Measurements from ENCODE around the gene NDOR1.
"Not testable (repeated sequence)": the region's sequence is repeated elsewhere in the genome, so short reads cannot be mapped to it uniquely, and the experiment has no call there.

NDOR1 gene

DNA sequence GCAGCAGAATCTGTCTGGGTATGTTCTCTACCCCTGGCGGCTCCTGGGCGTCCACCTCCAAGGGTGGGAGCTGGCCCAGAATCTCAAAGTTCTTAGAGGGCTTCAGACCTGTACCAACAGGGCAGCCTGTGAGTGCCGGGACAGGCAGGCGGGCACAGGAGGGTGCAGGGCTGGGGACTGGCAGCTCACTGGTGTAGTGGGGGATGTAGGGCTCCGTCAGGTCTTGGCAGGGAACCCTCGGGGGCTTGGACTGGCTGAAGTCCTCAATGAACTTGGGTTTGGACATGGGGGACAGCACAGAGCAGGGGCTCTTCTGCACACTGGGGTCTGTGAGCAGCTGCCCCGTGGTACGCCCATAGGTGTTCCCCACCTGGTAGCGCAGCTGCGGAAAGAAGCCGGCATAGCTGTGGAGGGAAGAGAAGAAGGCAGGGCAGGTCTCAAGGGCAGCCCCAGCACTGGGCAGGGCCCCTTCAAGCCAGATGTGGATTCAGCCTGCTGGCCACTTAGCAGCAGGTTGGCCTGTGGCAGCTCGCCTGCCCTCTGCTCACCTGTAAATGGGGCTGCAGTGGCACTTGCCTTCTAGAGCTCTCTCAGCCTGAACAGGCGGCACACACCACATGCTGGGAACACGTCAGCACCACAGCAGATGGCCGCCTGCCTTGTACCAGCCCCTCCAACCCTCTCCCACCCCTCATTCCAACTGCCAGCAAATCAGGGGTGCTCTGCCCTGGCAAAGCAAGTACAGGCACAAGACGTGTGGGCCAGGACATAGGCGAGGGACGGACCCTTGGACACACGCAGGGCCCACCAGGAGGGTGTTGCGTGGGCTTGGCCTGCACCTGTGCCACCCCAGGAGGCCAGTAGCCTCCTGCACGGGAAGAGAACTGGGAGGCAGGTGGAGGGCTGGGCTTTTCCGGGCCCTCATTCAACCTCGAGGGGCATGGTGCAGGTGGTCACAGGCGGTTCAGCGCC lies 40.2 kb downstream of the NDOR1 start:
- no peak for DNase-seq

DNA sequence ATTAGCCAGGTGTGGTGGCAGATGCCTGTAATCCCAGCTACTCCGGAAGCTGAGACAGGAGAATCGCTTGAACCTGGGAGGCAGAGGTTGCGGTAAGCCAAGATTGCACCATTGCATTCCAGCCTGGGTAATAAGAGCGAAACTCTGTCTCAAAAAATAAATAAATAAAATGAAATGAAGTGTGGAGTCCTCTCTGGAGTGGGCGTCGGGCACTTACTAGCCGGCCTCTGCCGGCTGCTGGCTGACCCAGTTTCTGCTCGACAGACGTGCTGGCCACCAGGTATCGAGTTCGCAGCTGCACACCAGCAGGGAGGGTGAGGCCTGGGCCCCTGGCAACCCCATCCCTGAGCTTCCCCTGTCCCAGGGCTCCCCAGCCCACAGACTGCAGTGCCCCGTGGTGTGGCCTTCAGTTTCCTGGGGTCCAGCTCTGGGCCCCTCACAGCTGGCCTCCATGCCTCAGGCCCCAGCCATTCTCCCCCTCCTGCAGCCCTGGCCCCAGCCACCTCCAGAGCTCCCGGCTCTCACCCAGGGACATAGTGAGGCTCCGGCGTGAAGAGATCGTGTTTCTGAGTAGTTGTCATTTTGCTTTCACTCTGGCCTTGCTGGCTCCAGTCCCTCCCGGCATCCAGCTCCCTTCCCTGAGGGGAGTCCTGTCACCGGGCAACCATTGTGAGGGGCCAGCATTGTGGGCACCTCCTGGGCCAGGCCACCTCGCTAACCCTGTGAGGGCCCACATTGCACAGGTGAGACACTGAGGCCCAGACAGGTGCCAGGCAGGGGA lies 41.8 kb downstream of the NDOR1 start:
- DNase-seq, result no peak

DNA sequence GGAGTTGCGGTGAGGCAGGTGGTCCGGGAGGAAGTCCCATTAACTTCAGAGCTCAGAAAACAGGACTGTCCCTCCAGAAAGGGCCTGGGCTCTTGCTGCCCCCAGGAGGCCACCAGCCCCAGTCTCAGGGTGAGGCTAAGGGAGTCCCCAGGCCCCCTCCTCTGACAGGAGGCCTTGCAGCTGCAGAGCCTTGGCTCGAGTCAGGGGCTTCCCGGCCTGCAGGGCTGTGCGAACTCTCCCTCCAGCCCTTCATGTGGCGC lies 42.3 kb downstream of the NDOR1 start:
- DNase-seq, result no peak

DNA sequence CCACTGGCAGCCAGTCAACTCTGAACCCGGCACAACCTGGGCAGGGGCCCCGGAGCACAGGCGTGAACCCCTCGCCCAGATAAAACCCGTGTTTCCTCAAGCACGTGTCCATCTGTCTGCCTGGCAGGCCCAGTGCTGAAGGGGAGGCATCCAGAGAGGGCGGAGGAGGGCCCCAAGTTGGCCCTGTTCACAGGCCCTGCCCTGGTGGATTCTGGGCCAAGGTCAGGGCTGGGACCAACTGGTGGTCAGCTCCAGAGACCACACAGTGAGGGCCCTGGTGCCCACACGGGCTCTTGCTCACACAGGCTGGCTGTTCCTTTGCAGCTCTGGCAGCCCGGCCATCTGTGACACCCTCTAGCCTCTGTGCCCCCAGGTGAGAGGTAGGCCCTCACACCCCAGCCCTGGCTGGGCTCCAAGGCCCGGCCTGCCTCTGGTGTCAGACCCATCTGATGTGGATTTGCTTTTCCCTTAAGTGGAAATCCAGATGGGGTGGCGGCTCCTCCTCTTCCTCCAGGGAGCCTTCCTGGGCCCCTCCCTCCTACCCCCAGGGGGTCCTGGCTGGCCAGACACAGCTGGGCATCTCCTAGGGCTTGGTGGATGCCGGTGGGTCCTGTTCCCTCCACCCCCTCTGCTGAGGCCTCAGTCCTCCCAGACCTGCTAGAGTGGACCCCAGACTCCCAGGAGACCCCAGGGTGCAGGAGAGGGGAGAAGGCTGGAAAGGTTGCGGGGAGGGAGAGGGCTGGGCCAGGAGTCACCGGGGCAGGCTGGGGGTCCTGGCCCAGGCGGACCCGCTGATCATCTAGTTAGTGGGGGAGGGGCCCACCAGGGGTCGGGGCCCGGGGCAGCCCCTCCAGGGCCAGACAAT lies 45.1 kb downstream of the NDOR1 start:
- DNase-seq, result no peak

DNA sequence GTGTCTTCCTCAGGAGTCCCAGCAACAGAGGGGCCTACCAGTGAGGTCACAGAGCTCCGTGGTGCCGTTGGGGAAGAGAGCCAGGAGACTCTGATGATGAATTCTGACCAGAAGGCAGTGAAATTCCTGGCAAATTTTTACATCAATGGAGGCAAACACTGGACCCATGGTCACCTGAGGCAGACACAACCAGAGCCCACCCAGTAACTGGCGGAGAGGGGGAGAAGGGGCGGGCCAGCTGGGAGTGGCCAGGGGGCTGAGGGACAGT lies 45.6 kb downstream of the NDOR1 start, which contains the start of gene STPG3:
TSS of gene STPG3 (plus strand) at position 93 of the 268 bp plus-strand sequence. CDS start at position 94, 1 bp downstream.
- no peak for DNase-seq

DNA sequence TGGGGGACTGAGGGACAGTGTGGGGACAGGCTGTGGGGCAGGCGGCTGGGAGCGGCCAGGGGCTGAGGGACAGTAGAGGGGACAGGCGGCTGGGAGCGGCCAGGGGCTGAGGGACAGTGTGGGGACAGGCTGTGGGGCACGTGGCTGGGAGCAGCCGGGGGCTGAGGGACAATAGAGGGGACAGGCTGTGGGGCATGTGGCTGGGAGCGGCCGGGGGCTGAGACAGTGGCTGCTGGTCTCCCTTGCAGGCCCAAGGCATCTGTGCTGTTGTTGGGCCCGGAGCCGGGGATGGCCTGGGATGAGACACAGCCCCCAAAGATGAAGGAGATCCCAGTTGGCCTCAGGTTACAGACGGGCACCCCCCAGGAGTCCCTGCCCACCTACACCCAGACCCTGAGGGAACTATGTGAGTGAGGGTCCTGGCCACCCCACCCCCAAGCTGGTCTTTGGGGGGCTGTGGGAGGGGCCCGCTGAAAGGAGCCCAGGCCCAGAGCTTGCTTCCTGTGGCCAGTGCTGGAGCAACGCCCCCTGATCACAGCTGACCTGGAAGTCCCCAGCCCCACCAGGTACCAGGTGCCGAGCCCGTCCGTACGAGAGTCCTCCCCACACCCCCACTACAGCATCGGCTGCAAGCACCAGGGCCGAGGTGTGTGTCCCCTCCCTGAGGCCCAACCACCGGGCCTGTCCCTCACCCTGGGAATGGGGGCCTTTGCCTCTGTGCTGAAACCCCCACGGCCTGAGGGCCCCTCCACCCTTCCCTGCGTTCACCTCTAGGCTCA lies 46.2 kb downstream of the NDOR1 start:
- DNase-seq, result no peak

DNA sequence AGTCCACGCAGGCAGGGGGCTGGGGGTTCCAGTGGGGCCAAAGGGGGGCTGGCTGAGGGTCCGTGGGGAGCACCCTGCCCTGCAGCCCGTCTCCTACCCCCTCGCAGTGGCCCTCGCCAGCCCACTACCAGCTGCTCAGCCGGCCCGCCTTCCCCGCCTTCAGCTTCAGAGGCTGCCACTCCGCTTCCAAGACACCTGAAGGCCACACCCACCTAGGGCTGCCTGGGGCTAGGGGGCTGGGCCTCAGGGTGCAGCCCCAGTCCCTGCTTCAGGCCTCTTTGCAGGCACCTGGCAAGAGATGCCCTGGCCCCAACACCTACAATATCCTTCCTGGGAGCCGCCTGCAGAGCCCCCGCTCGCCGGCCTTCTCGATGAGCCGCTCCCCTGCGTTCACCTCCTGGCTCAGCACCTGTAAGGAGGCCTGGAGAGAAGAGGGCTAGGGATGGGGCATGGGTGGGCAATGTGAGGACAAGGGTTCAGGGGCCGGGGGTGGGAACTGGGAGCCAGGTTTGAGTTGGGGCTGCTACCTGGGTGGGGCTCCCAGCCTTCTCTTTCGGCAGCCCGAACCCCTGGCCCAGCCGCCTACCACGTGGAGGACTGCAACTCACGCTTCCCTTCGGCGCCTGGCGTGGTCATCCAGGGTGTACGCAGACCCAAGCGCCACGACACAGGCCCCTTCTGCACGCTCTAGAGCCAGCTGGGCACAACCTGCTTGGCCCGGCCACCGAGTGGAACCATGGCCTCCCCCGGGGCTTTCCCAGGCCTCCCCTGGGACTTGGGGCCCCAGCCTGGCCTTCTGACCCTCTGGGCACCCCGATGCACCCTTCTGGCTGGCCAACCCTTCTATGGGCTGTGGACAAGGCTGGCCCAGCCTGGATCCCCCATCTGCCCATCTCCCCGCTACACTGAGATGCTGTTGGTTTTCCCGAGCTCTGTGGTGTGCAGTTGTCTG lies 47.3 kb downstream of the NDOR1 start:
- no peak for DNase-seq

DNA sequence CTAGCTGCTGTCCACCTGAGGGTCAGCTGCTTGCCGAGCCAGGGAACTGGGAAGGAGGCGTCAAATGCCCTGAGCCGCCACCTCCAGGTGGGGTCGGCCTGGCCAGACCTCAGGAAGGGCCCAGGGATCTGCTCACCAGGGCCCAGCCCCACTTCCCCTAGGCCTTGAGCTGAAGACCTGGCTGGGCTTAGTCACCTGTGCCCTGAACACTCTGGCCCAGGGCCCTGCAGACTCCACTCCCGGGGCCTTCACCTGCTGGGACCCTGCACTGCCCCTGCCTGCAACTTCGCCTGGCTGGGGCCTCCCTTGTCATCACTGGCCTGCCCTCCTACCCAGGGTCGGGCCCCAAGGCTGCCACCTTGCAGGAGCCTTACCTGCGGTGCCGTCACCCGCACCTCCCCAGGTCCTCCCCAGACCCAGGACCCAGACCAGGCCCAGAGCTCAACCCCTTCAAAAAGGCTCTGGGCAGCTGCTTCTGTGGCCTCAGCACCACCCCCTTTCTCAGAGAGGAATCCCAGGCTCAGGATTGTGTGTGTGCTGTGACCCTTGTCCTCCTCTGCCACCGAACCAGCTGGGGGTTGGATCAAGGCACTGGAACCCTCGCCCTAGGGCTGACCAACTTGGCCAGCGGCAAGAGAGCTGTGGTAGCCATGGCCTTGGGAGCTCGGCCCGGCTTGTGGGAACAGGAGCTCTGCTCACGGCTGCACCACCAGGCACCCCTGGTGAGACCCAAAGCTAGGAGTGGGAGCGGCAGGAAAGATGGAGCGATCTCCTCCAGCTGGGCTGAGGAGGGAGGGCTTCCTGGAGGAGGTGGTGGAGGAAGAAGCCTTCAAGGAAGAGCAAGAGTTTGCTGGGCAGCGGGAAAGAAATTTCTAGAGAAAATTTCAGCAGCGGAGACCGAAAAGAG lies 48.5 kb downstream of the NDOR1 start:
- no peak for DNase-seq

DNA sequence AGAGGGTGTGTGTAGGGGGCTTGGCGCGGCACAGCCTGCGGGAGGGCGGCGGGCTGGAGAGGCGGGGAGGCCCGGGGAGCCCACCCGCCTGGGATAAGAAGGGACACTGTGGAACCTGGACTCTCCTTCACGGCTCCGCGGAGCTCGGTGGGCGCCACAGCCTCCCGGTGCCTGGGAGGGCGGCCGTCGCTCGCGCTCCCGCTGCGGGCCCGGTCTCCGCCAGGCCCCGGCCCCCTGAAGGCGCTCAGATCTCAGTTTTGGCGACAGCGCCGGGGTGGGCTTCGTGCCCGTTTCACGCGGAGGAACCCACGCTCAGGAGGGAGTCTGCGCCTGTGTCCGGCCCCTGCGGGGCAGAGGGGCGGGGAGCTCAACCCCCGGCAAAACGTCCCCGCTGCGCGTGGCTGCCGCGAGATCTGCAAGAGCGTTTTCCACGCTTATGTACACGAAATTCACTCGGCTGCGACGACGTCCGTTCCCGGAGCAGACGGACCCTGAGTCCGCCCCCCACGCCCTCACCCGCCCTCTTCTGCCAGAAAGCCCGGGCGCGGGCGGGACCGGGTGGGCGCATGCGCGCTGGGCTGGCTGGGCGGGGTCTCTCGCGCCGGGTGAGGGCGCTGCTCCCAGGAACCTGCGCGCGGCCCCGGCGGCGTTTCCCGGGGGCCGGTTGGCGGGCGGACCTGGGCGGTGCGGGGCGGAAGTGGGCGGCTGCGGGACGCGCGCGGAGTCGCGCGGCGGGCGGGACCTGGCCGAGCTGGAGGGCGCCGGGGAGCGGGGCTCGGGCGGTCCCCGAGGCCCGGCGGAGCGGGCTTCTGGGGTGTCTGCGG lies 49.3 kb downstream of the NDOR1 start, which contains the start of gene NELFB:
TSS of gene NELFB (plus strand) at position 704 of the 824 bp plus-strand sequence.
- DNase-seq, result peak; percentile 97

DNA sequence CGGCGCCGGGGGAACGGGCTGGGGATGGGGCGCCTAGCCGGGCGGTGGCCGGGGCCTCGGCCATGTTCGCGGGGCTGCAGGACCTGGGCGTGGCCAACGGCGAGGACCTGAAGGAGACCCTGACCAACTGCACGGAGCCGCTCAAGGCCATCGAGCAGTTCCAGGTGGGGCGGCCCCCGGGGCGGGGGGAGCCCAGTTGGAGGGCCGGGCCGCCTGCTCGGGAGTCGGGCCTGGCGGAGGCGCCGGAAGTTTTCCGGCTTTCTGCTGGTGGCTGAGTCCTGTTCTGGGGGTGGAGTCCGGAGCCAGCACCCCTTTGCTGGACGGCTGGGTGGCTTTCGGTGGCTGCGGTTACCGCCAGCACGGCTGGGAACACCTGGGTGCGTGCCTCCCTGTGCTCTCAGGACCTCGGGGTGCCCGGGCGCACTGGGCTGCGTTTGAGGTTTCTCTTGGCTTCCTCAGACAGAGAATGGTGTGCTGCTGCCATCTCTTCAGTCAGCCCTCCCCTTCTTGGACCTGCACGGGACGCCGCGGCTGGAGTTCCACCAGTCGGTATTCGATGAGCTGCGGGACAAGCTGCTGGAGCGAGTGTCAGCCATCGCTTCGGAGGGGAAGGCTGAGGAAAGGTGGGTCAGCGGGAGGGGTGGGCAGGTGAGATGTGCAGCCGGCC lies 50.1 kb downstream of the NDOR1 start:
- DNase-seq, result no peak

DNA sequence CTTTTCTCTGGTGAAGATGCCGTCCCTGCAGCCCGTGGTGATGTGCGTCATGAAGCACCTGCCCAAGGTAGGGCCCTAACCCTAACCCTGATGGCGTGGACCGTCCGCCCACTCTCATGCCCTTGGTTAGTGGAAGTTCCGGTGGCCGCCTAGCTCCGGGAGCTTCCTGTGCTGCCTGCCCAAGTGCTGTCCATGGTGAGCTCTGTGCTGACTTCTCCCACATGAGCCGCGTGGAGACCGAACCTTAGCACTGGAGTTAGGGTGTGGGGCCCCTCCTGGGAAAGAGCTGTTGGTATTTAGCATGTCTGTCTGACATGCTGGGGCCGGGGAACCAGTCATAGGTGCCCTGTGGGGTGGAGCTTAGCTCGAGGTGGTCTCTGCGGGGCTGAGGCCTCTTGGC lies 50.9 kb downstream of the NDOR1 start:
- DNase-seq, result no peak

DNA sequence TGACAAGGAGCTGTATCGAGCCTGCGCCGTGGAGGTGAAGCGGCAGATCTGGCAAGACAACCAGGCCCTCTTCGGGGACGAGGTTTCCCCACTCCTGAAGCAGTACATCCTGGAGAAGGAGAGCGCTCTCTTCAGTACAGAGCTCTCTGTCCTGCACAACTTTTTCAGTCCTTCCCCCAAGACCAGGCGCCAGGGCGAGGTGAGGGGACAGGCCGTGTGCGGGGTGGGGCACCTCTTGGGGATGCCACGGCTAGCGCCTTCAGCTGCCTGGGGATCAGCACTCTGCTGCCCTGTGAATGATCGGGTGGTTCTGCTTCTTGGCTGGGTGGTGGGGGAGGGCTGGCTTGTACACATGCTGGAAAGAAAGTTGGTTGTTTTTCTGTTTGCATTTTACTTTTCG lies 51.4 kb downstream of the NDOR1 start:
- no peak for DNase-seq

DNA sequence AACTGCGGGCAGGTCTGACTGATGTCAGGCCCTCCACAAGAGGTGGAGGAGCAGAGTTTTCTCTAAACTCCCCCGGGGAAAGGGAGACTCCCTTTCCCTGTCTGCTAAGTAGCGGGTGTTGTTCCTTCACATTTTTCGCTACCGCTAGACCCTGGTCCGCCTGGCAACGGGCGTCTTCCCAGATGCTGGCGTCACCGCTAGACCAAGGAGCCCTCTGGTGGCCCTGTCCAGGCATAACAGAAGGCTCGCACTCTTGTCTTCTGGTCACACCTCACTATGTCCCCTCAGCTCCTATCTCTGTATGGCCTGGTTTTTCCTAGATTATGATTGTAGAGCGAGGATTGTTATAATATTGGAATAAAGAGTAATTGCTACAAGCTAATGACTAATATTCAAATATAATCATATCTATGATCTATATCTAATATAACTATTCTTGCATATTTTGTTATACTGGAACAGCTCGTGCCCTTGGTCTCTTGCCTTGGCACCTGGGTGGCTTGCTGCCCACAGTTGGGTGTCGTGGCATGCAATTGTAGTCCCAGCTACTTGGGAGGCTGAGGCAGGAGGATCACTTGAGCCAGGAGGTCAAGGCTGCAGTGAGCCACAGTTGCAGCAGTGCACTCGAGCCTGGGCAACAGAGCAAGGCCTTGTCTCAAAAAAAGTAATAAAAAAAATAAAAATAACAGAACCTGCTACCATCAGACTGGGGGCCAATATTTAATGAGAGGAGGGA lies 56.8 kb downstream of the NDOR1 start:
- DNase-seq, result not testable (repeated sequence)

DNA sequence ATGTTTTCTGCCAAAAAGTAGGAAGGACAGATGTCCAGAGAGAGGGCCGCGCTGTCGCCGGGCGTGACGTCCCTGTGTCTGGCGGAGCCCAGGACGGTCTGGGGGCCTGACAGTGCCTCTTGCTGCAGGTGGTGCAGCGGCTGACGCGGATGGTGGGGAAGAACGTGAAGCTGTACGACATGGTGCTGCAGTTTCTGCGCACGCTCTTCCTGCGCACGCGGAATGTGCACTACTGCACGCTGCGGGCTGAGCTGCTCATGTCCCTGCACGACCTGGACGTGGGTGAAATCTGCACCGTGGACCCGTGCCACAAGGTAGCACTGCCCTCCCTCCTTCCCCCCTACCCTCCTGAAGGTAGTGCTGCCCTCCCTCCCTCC lies 57.4 kb downstream of the NDOR1 start:
- DNase-seq, result no peak

DNA sequence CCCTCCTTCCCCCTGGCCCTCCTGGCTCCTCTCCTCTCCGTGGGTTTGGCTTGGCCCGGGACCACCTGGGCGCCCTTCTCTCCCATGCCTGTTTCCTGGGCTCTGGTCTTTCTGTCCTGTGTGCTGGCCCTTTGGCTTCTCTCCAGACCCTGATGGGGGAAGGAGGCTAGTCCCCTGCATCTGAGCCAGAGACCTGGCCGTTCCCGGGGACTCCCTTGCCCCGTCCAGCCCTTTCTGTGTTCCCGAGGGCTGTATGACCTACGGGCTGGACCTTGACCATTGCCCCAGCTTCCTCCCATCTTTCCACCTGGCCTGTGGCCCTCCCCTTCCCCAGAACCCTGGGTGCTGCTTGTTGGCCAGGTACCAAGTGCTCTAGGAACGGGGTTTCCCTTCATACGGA lies 58.0 kb downstream of the NDOR1 start:
- DNase-seq, result no peak

DNA sequence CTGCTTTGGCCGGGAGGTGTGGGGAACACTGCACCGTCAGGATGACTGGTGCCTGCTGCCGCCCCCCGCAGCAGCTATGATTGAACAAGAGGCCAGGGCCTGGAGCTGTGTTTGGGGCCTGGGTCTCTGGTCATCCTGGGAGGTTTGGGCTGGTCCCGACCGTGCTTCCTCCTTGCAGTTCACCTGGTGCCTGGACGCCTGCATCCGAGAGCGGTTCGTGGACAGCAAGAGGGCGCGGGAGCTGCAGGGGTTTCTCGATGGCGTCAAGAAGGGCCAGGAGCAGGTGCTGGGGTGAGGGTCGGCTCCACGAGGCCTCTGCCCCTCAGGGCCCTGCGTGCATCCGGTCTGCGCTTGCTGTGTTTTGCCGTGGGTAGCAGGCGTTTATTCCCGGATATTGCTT lies 58.6 kb downstream of the NDOR1 start:
- DNase-seq, result no peak

DNA sequence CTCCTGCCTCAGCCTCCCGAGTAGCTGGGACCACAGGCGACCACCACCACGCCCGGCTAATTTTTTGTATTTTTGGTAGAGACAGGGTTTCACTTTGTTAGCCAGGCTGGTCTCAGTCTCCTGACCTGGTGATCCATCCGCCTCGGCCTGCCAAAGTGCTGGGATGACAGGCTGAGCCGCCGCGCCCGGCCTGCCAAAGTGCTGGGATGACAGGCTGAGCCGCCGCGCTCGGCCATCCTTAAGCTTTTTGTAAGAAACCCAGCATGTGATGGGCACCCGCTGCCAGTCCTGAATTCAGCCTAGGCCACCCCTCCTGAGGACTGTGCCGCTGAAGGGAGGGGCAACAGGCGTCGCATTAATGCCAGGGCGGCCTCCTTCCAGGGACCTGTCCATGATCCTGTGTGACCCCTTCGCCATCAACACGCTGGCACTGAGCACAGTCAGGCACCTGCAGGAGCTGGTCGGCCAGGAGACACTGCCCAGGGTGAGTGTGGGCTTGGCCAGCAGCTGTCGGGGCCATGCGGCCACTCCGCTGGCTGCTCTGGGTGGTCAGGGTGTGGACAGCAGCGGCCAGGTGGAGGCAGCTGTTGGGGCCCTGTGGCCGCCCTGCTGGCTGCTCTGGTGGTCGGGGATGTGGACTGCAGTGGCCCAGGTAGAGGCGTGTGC lies 60.1 kb downstream of the NDOR1 start:
- DNase-seq, result no peak

DNA sequence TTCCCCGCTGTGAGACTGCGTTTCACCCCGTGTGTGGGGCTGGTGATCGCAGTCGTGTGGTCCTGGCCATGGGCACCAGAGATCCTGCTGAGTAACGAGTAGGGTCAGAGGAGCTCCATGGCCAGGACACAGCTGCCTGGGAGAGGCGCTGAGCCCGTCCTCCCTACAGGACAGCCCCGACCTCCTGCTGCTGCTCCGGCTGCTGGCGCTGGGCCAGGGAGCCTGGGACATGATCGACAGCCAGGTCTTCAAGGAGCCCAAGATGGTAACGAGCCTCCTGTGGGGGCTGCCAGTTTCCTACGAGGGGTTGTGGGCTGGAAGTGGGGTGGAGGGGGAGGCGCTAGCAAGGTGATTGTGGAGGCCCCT lies 60.6 kb downstream of the NDOR1 start:
- no peak for DNase-seq

Measured in activated CD8-positive, alpha-beta memory T cell treated with anti-CD3 and anti-CD28 coated beads, Interleukin-2, amount 50 U/mL, for 4 hours (primary cell).